Measurements from ENCODE around the gene SHANK3.

- TF ChIP-seq REST (IDR thresholded peaks at IDR 0.05; ENCODE audit: insufficient read depth in 1 of 2, low read depth in 2 of 2, low read length in 2 of 2) = no peak
- TF ChIP-seq POLR2AphosphoS5 (IDR thresholded peaks at IDR 0.05; ENCODE audit: low read depth, low read length) = no peak
These were observed 32.0 kb downstream of the SHANK3 start for GRCh38 chr22:50704510-50705218.
